HepG2 (cell line): ENCODE measurements around the gene SLC6A6.

Experiments
- NFATC3 ChIP-seq: sonication (generic); formaldehyde crosslinking; IDR thresholded peaks from 2 replicates; pipeline ENCODE4 v1.5.1; 2020; ENCODE audit warnings: mild to moderate bottlenecking, missing genetic modification reagents
- RBAK ChIP-seq: sonication (generic); formaldehyde crosslinking; IDR thresholded peaks from 2 replicates; pipeline ENCODE4 v1.5.1; 2020; ENCODE audit warnings: mild to moderate bottlenecking, missing genetic modification reagents
- SMC3 ChIP-seq: IDR thresholded peaks from 2 replicates; pipeline ENCODE4 v1.6.1; 2011; ENCODE audit warnings: low read length, improper control_type of control experiment
- STAG1 ChIP-seq: sonication (generic); formaldehyde crosslinking; IDR thresholded peaks from 2 replicates; pipeline ENCODE4 v1.4.0; 2020; ENCODE audit warnings: missing genetic modification reagents
- TARDBP ChIP-seq: sonication (generic); formaldehyde crosslinking; IDR thresholded peaks from 2 replicates; pipeline ENCODE4 v1.8.0; 2022; ENCODE audit warnings: mild to moderate bottlenecking, missing genetic modification reagents
- TF ChIP-seq, protein P1 (sequence below): IDR thresholded peaks from 2 replicates; pipeline ENCODE4 v1.6.1; 2012; ENCODE audit warnings: inconsistent platforms
- TF ChIP-seq, protein P2 (sequence below): sonication (generic); formaldehyde crosslinking; IDR thresholded peaks from 2 replicates; pipeline ENCODE4 v1.5.0; 2020; ENCODE audit warnings: mild to moderate bottlenecking, missing genetic modification reagents, moderate library complexity
- TF ChIP-seq, protein P3 (sequence below): sonication (generic); formaldehyde crosslinking; IDR thresholded peaks from 2 replicates; pipeline ENCODE4 v1.9.0; 2021; ENCODE audit warnings: missing genetic modification reagents, borderline replicate concordance

DNA sequence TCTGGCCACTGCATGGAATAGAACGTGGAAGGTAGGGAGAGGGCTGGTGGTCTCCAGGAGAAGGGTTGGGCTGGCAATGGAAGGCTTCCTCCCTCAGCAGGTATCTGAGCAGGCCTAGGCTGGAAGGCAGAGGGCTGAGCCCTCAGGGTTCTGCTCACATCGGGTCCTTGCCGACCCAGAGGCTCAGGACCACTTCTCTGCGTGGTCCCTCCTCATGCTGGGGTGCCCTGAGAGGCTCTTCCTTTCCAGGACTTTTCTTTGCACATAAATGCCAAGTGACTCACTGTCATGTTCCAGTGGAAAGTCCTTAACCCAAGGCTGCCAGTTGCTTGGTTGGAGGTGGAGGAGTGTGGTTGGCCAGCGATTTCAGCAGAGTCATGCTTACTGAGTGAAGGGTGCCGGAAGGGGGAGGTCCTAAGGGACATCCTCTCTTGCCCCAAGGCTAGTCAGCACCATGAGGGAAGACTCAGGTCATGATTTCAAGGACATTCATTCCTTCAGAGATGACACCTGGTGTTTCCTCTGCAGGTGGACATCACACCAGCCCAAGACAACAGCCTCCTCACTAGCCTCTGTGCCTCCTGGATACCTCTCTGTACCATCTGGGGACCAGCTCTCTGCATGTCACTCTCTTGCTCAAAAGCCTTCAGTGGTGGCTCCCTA lies 8.2 kb downstream of the SLC6A6 start:
- TF ChIP-seq, protein P1, sequence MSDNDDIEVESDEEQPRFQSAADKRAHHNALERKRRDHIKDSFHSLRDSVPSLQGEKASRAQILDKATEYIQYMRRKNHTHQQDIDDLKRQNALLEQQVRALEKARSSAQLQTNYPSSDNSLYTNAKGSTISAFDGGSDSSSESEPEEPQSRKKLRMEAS = no peak
- TF ChIP-seq SMC3 (no peak), RBAK (no peak), TARDBP (CRISPR knock-in tag) (no peak), STAG1 (no peak), NFATC3 (CRISPR knock-in tag) (no peak)
- TF ChIP-seq, protein P2, sequence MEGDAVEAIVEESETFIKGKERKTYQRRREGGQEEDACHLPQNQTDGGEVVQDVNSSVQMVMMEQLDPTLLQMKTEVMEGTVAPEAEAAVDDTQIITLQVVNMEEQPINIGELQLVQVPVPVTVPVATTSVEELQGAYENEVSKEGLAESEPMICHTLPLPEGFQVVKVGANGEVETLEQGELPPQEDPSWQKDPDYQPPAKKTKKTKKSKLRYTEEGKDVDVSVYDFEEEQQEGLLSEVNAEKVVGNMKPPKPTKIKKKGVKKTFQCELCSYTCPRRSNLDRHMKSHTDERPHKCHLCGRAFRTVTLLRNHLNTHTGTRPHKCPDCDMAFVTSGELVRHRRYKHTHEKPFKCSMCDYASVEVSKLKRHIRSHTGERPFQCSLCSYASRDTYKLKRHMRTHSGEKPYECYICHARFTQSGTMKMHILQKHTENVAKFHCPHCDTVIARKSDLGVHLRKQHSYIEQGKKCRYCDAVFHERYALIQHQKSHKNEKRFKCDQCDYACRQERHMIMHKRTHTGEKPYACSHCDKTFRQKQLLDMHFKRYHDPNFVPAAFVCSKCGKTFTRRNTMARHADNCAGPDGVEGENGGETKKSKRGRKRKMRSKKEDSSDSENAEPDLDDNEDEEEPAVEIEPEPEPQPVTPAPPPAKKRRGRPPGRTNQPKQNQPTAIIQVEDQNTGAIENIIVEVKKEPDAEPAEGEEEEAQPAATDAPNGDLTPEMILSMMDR = no peak
- TF ChIP-seq, protein P3, sequence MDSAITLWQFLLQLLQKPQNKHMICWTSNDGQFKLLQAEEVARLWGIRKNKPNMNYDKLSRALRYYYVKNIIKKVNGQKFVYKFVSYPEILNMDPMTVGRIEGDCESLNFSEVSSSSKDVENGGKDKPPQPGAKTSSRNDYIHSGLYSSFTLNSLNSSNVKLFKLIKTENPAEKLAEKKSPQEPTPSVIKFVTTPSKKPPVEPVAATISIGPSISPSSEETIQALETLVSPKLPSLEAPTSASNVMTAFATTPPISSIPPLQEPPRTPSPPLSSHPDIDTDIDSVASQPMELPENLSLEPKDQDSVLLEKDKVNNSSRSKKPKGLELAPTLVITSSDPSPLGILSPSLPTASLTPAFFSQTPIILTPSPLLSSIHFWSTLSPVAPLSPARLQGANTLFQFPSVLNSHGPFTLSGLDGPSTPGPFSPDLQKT (CRISPR knock-in tag) = no peak
